SK-N-SH treated with all-trans-retinoic acid at 6 μM for 48 hours (cell line): ENCODE measurements around the gene ERVV-1.

Experiments used
- ARNTL ChIP-seq: fragments of 450-650 bp; formaldehyde crosslinking; IDR thresholded peaks from 2 replicates; pipeline ENCODE4 v1.5.0; 2020; ENCODE audit warnings: low read depth, mild to moderate bottlenecking, moderate library complexity, borderline replicate concordance
- ESRRG ChIP-seq: fragments of 250-450 bp; sonication (Bioruptor Pico); IDR thresholded peaks from 2 replicates; pipeline ENCODE4 v1.6.1; 2021; ENCODE audit warnings: mild to moderate bottlenecking
- RARB ChIP-seq: fragments of 250-450 bp; sonication (Bioruptor Pico); IDR thresholded peaks from 2 replicates; pipeline ENCODE4 v1.8.0; 2021; ENCODE audit warnings: mild to moderate bottlenecking, moderate library complexity
- ZC3H10 ChIP-seq: fragments of 250-450 bp; sonication (Bioruptor Pico); IDR thresholded peaks from 2 replicates; pipeline ENCODE4 v1.5.1; 2021; ENCODE audit warnings: mild to moderate bottlenecking, moderate library complexity
- ZFP3 ChIP-seq: fragments of 250-450 bp; sonication (Bioruptor Pico); IDR thresholded peaks from 2 replicates; pipeline ENCODE4 v1.5.0; 2020; ENCODE audit warnings: mild to moderate bottlenecking, moderate library complexity
- ZFP30 ChIP-seq: fragments of 450-650 bp; formaldehyde crosslinking; IDR thresholded peaks from 2 replicates; pipeline ENCODE4 v1.5.0; 2022; ENCODE audit warnings: mild to moderate bottlenecking, moderate library complexity
- ZNF70 ChIP-seq: fragments of 450-650 bp; formaldehyde crosslinking; IDR thresholded peaks from 2 replicates; pipeline ENCODE4 v1.5.0; 2020; ENCODE audit warnings: mild to moderate bottlenecking, moderate library complexity
- TF ChIP-seq, protein P1 (sequence below): fragments of 250-450 bp; sonication (Bioruptor Pico); IDR thresholded peaks from 2 replicates; pipeline ENCODE4 v1.8.0; 2020; ENCODE audit warnings: mild to moderate bottlenecking, moderate library complexity, borderline replicate concordance

GRCh38 chr19:53041366-53041765 lies 27.6 kb downstream of the ERVV-1 start:
- no peak for TF ChIP-seq ESRRG (CRISPR knock-in tag)
- no peak for TF ChIP-seq ZC3H10
- no peak for TF ChIP-seq ZFP3 (CRISPR knock-in tag)
- TF ChIP-seq RARB (CRISPR knock-in tag) = no peak
- TF ChIP-seq ZNF70 (CRISPR knock-in tag) = no peak
- TF ChIP-seq, protein P1, sequence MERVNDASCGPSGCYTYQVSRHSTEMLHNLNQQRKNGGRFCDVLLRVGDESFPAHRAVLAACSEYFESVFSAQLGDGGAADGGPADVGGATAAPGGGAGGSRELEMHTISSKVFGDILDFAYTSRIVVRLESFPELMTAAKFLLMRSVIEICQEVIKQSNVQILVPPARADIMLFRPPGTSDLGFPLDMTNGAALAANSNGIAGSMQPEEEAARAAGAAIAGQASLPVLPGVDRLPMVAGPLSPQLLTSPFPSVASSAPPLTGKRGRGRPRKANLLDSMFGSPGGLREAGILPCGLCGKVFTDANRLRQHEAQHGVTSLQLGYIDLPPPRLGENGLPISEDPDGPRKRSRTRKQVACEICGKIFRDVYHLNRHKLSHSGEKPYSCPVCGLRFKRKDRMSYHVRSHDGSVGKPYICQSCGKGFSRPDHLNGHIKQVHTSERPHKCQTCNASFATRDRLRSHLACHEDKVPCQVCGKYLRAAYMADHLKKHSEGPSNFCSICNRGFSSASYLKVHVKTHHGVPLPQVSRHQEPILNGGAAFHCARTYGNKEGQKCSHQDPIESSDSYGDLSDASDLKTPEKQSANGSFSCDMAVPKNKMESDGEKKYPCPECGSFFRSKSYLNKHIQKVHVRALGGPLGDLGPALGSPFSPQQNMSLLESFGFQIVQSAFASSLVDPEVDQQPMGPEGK = no peak
- no peak for TF ChIP-seq ARNTL (CRISPR knock-in tag)
- TF ChIP-seq ZFP30 (CRISPR knock-in tag) = no peak
